ENCODE data around the gene CACNG1. TPM values are rescaled to one million over a fixed set of nuclear protein-coding genes. Genes with fewer than 3 reads are reported as not detected.

CACNG1 gene
- total and polyA plus RNA-seq, 9 donors: 109 to 242 (median 197) TPM

GRCh38 chr17:67021743-67022450 is 22.5 kb upstream of the CACNG1 start:
- peaks cover 3% of the 10 kb centered on the region for H3K4me1 ChIP-seq (ENCODE audit: control insufficient read depth, insufficient read depth, low read length)
- no peaks in the 10 kb centered on the region for H3K36me3 ChIP-seq (ENCODE audit: control insufficient read depth, insufficient read depth, low read length)
- no peaks in the 10 kb centered on the region for H3K27me3 ChIP-seq (ENCODE audit: control insufficient read depth, insufficient read depth, low read length)
- DNase-seq: no peak
- H3K27ac ChIP-seq (ENCODE audit: low read length): no peak overlapping the region
- WGBS (ENCODE audit: insufficient coverage): 85% methylated on average over 9 of the region's 16 CpGs
- H3K9me3 ChIP-seq (replicated peaks; ENCODE audit: control insufficient read depth, low read depth, low read length): no peaks in the 10 kb centered on the region
- H3K4me3 ChIP-seq (ENCODE audit: low read length): no peak overlapping the region

- Histone ChIP-seq H3K27ac (ENCODE audit: low read length) (no peak overlapping the region), H3K9me3 (replicated peaks; ENCODE audit: control insufficient read depth, low read depth, low read length) (no peaks in the 10 kb centered on the region), H3K27me3 (ENCODE audit: control insufficient read depth, insufficient read depth, low read length) (no peaks in the 10 kb centered on the region), H3K4me1 (ENCODE audit: control insufficient read depth, insufficient read depth, low read length) (peaks cover 9% of the 10 kb centered on the region), H3K36me3 (ENCODE audit: control insufficient read depth, insufficient read depth, low read length) (no peaks in the 10 kb centered on the region), H3K4me3 (ENCODE audit: low read length) (no peak overlapping the region)
- DNase-seq: no peak
- WGBS (ENCODE audit: insufficient coverage): 88% methylated on average over 10 of the region's 12 CpGs
These were observed 21.9 kb upstream of the CACNG1 start for GRCh38 chr17:67022451-67022810.

- H3K36me3 ChIP-seq (ENCODE audit: control insufficient read depth, insufficient read depth, low read length): no peaks in the 10 kb centered on the region
- WGBS (ENCODE audit: insufficient coverage): 88% methylated on average over 17 of the region's 17 CpGs
- no peak overlapping the region for H3K4me3 ChIP-seq (ENCODE audit: low read length)
- no peaks in the 10 kb centered on the region for H3K27me3 ChIP-seq (ENCODE audit: control insufficient read depth, insufficient read depth, low read length)
- H3K9me3 ChIP-seq (replicated peaks; ENCODE audit: control insufficient read depth, low read depth, low read length): no peaks in the 10 kb centered on the region
- no peak for DNase-seq
- no peak overlapping the region for H3K27ac ChIP-seq (ENCODE audit: low read length)
- H3K4me1 ChIP-seq (ENCODE audit: control insufficient read depth, insufficient read depth, low read length): peaks cover 6% of the 10 kb centered on the region
These were observed 19.6 kb upstream of the CACNG1 start for GRCh38 chr17:67024736-67025135.

- no peak overlapping the region for H3K27ac ChIP-seq (ENCODE audit: low read length)
- H3K36me3 ChIP-seq (ENCODE audit: control insufficient read depth, insufficient read depth, low read length): no peaks in the 10 kb centered on the region
- DNase-seq: no peak
- H3K27me3 ChIP-seq (ENCODE audit: control insufficient read depth, insufficient read depth, low read length): no peaks in the 10 kb centered on the region
- H3K9me3 ChIP-seq (replicated peaks; ENCODE audit: control insufficient read depth, low read depth, low read length): no peaks in the 10 kb centered on the region
- H3K4me3 ChIP-seq (ENCODE audit: low read length): no peak overlapping the region
- peaks cover 6% of the 10 kb centered on the region for H3K4me1 ChIP-seq (ENCODE audit: control insufficient read depth, insufficient read depth, low read length)
- WGBS (ENCODE audit: insufficient coverage): 86% methylated on average over 17 of the region's 20 CpGs
These were observed 19.1 kb upstream of the CACNG1 start for GRCh38 chr17:67025216-67025792.

GRCh38 chr17:67026341-67026740 is 18.0 kb upstream of the CACNG1 start:
- no peaks in the 10 kb centered on the region for H3K27me3 ChIP-seq (ENCODE audit: control insufficient read depth, insufficient read depth, low read length)

GRCh38 chr17:67027031-67027628 is 17.2 kb upstream of the CACNG1 start:
- H3K27me3 ChIP-seq (ENCODE audit: control insufficient read depth, insufficient read depth, low read length): no peaks in the 10 kb centered on the region
- 89% methylated on average over 11 of the region's 12 CpGs for WGBS (ENCODE audit: insufficient coverage)
- H3K4me3 ChIP-seq (ENCODE audit: low read length): no peak overlapping the region
- H3K9me3 ChIP-seq (replicated peaks; ENCODE audit: control insufficient read depth, low read depth, low read length): no peaks in the 10 kb centered on the region
- no peak for DNase-seq
- no peaks in the 10 kb centered on the region for H3K36me3 ChIP-seq (ENCODE audit: control insufficient read depth, insufficient read depth, low read length)
- peaks cover 6% of the 10 kb centered on the region for H3K4me1 ChIP-seq (ENCODE audit: control insufficient read depth, insufficient read depth, low read length)
- H3K27ac ChIP-seq (ENCODE audit: low read length): no peak overlapping the region

More at GRCh38 chr17:67026341-67026740, 18.0 kb upstream of the CACNG1 start:
- Histone ChIP-seq H3K9me3 (replicated peaks; ENCODE audit: control insufficient read depth, low read depth, low read length) (no peaks in the 10 kb centered on the region), H3K4me3 (ENCODE audit: low read length) (no peak overlapping the region), H3K4me1 (ENCODE audit: control insufficient read depth, insufficient read depth, low read length) (peaks cover 6% of the 10 kb centered on the region), H3K27ac (ENCODE audit: low read length) (no peak overlapping the region), H3K36me3 (ENCODE audit: control insufficient read depth, insufficient read depth, low read length) (no peaks in the 10 kb centered on the region)
- no peak for DNase-seq
- 100% methylated on average over 2 of the region's 2 CpGs for WGBS (ENCODE audit: insufficient coverage)

GRCh38 chr17:67030641-67031040 is 13.7 kb upstream of the CACNG1 start:
- no peak overlapping the region for H3K4me3 ChIP-seq (ENCODE audit: low read length)
- DNase-seq: no peak
- H3K4me1 ChIP-seq (ENCODE audit: control insufficient read depth, insufficient read depth, low read length): peaks cover 6% of the 10 kb centered on the region
- no peaks in the 10 kb centered on the region for H3K36me3 ChIP-seq (ENCODE audit: control insufficient read depth, insufficient read depth, low read length)
- H3K27ac ChIP-seq (ENCODE audit: low read length): no peak overlapping the region
- 91% methylated on average over 20 of the region's 21 CpGs for WGBS (ENCODE audit: insufficient coverage)
- no peaks in the 10 kb centered on the region for H3K9me3 ChIP-seq (replicated peaks; ENCODE audit: control insufficient read depth, low read depth, low read length)
- no peaks in the 10 kb centered on the region for H3K27me3 ChIP-seq (ENCODE audit: control insufficient read depth, insufficient read depth, low read length)

GRCh38 chr17:67032382-67032781 is 12.0 kb upstream of the CACNG1 start:
- 99% methylated on average over 11 of the region's 14 CpGs for WGBS (ENCODE audit: insufficient coverage)
- H3K4me3 ChIP-seq (ENCODE audit: low read length): no peak overlapping the region

GRCh38 chr17:67032985-67033384 is 11.4 kb upstream of the CACNG1 start:
- no peaks in the 10 kb centered on the region for H3K27me3 ChIP-seq (ENCODE audit: control insufficient read depth, insufficient read depth, low read length)
- H3K4me1 ChIP-seq (ENCODE audit: control insufficient read depth, insufficient read depth, low read length): no peaks in the 10 kb centered on the region
- WGBS (ENCODE audit: insufficient coverage): 75% methylated on average over 3 of the region's 13 CpGs
- H3K4me3 ChIP-seq (ENCODE audit: low read length): no peak overlapping the region
- no peaks in the 10 kb centered on the region for H3K9me3 ChIP-seq (replicated peaks; ENCODE audit: control insufficient read depth, low read depth, low read length)
- no peaks in the 10 kb centered on the region for H3K36me3 ChIP-seq (ENCODE audit: control insufficient read depth, insufficient read depth, low read length)
- H3K27ac ChIP-seq (ENCODE audit: low read length): no peak overlapping the region
- DNase-seq: no peak

More at GRCh38 chr17:67032382-67032781, 12.0 kb upstream of the CACNG1 start:
- Histone ChIP-seq H3K9me3 (replicated peaks; ENCODE audit: control insufficient read depth, low read depth, low read length) (no peaks in the 10 kb centered on the region), H3K27me3 (ENCODE audit: control insufficient read depth, insufficient read depth, low read length) (no peaks in the 10 kb centered on the region), H3K4me1 (ENCODE audit: control insufficient read depth, insufficient read depth, low read length) (peaks cover under 1% of the 10 kb centered on the region), H3K36me3 (ENCODE audit: control insufficient read depth, insufficient read depth, low read length) (no peaks in the 10 kb centered on the region), H3K27ac (ENCODE audit: low read length) (no peak overlapping the region)
- no peak for DNase-seq

- Histone ChIP-seq H3K36me3 (ENCODE audit: control insufficient read depth, insufficient read depth, low read length) (no peaks in the 10 kb centered on the region), H3K27me3 (ENCODE audit: control insufficient read depth, insufficient read depth, low read length) (no peaks in the 10 kb centered on the region), H3K4me1 (ENCODE audit: control insufficient read depth, insufficient read depth, low read length) (no peaks in the 10 kb centered on the region), H3K27ac (ENCODE audit: low read length) (no peak overlapping the region), H3K4me3 (ENCODE audit: low read length) (no peak overlapping the region), H3K9me3 (replicated peaks; ENCODE audit: control insufficient read depth, low read depth, low read length) (no peaks in the 10 kb centered on the region)
- WGBS (ENCODE audit: insufficient coverage): 57% methylated on average over 2 of the region's 9 CpGs
- no peak for DNase-seq
These were observed 10.7 kb upstream of the CACNG1 start for GRCh38 chr17:67033613-67034012.
